ENCODE measurements around the gene SPATC1L.

The SPATC1L gene

DNA sequence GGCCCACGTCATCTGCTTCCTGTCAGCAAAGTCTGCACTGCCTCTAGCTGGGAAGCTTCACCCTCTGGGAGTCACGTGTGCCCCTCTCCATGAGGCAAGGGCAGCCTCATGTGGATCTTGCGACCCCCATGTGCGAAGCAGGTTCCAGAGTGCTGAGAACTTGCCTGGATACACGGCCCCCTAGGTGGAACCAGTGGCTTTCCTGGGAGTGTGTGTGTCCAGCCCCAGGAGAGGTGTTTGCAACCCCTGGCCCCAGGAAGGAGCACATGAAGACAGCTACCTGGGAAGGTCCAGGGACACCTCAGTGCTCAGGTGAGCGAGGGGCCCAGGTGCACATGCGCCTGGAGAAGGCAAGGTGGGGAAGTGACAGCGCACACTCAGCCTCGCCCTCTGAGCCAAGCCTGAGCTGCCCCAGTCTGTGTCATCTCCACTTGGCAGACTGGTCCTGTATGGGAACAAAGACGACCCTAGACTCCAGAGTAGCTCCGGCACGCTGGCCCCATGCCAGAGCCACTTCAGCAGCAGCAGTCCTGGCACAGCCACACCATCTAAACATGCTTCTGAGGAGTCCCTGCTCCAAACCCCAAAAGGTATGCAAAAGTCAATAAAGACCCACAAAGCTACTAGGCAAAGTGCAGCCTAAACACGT lies 35.5 kb upstream of the SPATC1L start:
- DNase-seq (ENCODE audit: low read depth), result no peak
- no peak overlapping the region for H3K4me3 ChIP-seq (ENCODE audit: low read length)
- TF ChIP-seq, protein P1, sequence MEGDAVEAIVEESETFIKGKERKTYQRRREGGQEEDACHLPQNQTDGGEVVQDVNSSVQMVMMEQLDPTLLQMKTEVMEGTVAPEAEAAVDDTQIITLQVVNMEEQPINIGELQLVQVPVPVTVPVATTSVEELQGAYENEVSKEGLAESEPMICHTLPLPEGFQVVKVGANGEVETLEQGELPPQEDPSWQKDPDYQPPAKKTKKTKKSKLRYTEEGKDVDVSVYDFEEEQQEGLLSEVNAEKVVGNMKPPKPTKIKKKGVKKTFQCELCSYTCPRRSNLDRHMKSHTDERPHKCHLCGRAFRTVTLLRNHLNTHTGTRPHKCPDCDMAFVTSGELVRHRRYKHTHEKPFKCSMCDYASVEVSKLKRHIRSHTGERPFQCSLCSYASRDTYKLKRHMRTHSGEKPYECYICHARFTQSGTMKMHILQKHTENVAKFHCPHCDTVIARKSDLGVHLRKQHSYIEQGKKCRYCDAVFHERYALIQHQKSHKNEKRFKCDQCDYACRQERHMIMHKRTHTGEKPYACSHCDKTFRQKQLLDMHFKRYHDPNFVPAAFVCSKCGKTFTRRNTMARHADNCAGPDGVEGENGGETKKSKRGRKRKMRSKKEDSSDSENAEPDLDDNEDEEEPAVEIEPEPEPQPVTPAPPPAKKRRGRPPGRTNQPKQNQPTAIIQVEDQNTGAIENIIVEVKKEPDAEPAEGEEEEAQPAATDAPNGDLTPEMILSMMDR (conservative IDR thresholded peaks at IDR 0.05; ENCODE audit: low read length), result no peak

DNA sequence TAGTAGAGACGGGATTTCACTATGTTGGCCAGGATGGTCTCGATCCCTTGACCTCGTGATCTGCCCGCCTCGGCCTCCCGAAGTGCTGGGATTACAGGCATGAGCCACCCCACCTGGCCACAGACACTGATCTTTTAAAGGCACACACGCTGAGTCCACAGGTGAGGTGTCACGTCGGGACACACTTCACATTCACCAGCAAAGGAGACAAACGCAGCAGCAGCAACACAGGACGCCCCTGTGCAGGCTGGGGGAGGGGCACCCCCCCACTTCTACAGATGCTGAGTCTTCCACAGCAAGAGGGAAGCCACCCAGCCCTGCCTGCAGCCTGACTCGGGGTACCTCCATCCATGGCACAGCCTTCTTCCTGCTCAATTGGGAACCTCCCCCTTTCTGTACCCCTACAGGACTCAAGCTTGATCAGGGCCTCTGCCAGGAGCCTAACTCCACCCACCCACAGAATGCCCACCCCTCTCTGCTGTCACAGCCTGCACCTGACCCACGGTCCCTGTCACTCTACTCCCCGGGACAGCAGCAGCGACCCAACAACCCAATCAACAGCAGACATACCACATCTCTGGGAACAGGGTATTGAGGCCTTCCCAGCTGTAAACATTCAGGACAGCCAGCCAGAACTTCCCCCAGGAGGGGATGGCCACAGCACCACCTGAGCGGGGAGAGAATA lies 34.8 kb upstream of the SPATC1L start:
- DNase-seq (ENCODE audit: low read depth), result no peak
- TF ChIP-seq, protein P1 (conservative IDR thresholded peaks at IDR 0.05; ENCODE audit: low read length), result no peak
- no peak overlapping the region for H3K4me3 ChIP-seq (ENCODE audit: low read length)

DNA sequence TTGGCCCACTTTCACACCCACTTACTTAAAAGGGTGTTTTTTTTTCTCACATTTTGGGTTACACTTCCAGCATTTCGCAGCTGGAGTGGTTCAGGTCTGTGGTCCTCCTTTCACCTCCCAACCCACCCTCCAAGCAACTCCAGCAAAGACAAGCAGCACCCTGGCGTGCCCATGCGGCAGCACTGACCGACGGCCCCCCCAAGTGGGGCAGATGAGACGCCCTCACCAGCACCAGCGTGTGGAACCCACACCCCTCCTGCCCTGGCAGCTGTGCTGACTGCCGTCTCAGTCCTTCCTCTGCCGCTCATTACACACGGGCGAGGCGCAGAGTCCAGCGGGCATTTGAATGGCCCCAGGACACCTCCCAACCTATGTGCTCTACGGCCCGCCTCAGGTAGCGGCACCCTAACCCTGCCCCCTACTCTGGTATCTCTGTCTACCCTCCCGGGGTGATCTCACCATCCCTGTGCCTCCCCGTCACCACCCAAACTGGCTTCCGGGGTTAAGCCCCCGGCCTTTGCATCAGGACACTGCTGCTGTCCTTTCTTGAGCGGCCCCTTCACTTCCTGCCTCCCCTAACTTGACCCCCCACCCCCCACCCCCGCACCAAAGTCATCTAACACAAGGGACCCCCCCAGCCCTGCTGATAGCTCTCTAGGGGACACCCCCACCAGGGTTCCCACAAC lies 33.4 kb upstream of the SPATC1L start:
- TF ChIP-seq, protein P1 (conservative IDR thresholded peaks at IDR 0.05; ENCODE audit: low read length), result no peak
- DNase-seq (ENCODE audit: low read depth), result no peak
- no peak overlapping the region for H3K4me3 ChIP-seq (ENCODE audit: low read length)

DNA sequence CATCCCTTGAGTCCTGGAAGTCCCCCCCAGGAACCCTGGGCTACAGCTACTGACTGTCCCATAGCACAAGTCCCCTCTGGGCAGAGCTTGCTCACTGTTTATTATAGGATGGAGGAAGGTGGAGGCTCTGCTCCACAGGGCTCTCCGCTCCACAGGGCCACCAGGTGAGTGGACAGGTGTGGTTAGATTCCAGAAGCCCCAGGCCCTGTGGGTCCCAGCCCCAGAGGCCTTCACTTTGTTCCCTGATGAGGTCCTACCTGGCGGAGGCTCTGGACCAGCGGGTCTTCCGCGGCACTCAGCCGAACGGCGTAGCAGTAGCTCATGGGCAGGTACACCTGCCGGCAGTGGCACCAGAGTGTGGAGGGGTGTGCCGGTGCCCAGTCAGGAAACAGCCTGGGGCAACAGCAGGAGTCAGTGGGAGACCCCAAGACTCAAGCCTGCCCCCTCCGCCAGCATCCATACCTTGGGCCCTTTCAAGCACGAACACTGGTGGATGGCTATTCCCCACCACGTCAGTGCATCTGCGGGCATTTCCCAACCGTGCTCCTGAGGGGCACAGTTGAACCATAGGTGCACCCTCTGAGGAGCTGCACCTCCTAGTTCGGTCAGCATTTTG lies 32.0 kb upstream of the SPATC1L start:
- TF ChIP-seq, protein P1 (conservative IDR thresholded peaks at IDR 0.05; ENCODE audit: low read length), result no peak
- no peak for DNase-seq (ENCODE audit: low read depth)
- H3K4me3 ChIP-seq (ENCODE audit: low read length), result no peak overlapping the region

DNA sequence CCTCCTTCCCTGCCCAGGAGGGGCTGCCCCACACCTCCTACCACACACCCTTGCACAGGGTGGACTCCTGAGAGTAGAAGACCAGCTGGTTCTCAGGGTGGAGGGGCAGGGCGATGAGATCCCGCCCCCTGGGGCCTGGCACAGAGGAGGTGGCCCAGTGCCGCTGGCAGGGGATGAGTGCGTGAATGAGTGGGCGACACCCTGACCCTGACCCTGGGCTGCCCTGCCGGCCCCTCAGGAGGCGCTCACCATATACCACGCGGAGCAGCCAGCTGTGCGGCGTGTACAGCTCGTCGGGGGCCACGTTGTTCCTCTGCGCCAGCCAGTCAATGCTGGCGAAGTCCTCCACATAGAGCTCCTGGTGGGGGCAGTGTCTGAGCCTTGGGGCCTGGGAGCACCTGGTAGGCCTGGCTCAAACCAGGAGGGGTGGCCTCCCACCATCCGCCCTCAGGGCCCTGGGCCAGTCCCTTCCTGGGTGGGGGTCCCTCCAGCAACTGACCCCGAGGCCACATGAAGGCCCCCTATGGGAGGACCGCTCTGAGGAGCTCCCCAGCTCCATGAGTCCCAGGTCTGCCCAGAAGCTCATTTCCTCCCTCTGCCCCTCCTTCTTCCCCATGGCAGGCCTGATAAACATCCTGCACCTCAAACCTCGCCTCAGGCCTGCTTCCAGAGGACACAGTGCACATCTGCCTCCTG lies 31.3 kb upstream of the SPATC1L start:
- H3K4me3 ChIP-seq (ENCODE audit: low read length), result no peak overlapping the region
- TF ChIP-seq, protein P1 (conservative IDR thresholded peaks at IDR 0.05; ENCODE audit: low read length), result no peak
- DNase-seq (ENCODE audit: low read depth), result no peak

DNA sequence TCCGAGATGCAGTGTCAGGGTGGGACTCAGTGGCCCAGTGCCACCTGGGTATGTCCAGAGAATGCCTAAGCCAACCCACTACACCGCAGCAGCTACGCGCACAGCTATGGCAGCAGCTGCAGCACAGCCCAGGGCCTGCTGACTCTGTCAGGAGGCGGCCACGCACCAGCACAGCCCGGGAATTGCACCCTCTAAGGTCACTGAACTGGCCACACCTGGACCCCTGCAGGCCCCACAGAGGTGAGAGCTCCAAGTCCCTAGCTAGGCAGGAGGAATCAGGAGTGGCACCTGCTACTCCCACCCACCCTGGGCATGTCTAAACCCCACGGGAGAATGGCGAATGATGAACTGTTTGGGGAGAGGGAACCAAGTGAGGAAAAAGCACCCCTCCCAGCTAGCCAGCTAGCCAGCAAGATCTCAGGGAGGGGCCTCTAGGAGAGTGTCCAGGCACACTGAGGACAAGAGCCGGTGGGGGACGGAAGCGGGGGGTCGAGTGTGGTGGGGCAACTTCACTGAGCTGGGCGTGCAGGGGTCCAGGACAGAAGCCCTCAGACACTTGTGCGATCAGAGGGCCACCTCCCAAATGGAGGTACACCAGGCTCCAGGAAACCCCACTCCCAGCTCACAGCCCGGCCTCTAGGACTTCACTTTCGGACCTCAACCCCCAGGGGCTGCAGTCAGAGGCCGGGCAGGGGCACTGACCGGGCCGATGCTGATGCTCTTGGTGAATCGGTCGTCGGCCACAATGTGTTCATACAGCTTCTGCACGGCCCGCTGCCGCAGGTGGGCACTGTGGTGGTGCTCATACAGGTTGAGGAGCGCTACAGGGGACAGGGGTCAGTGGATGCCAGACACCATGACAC lies 30.4 kb upstream of the SPATC1L start:
- TF ChIP-seq, protein P1 (conservative IDR thresholded peaks at IDR 0.05; ENCODE audit: low read length), result no peak
- H3K4me3 ChIP-seq (ENCODE audit: low read length), result no peak overlapping the region
- DNase-seq (ENCODE audit: low read depth), result no peak
